K562 (cell line): ENCODE data around the gene ZSCAN26. TPM values are rescaled to one million over a fixed set of nuclear protein-coding genes. Genes with fewer than 3 reads are reported as not detected.
A peak's percentile ranks its signal among the peaks of the same experiment; 100 is the strongest.

ENCODE experiments used
- NCOR1 ChIP-seq: fragments of 450-650 bp; IDR thresholded peaks from 2 replicates; pipeline ENCODE4 v1.6.1; 2016; ENCODE audit warnings: mild to moderate bottlenecking, moderate library complexity
- polyA plus RNA-seq, 8 experiments: library from polyadenylated mRNA; depleted of rRNA in 4 of 8; stranded (reverse) in 5 of 8; unstranded in 3 of 8; fragments of >200 nt; fragmentation: Nextera tagmentation in 2 of 8; fragmentation: Illumina TruSeq in 1 of 8; extraction: Ambion mirVana in 2 of 8; extraction: Trizol in 1 of 8; gene quantifications; 2 replicates each; pipeline versions ENCODE4 v1.2.1 to v1.2.3, GENCODE V29; 2011 to 2014; ENCODE audit warnings: inconsistent platforms in 1 of 8, missing spikeins in 1 of 8
- total RNA-seq, 7 experiments: library from RNA; depleted of rRNA in 6 of 7; stranded (reverse); fragments of >200 nt in 6 of 7; fragmentation: Illumina TruSeq in 2 of 7; extraction: Trizol in 2 of 7; gene quantifications; 2 replicates each; pipeline versions ENCODE4 v1.2.1 to v1.2.3, GENCODE V29; 2011 to 2021; ENCODE audit warnings: low replicate concordance in 1 of 7
- TF ChIP-seq, protein P1 (sequence below): sonication (generic); formaldehyde crosslinking; IDR thresholded peaks from 2 replicates; pipeline ENCODE4 v1.8.0; 2023; ENCODE audit warnings: mild to moderate bottlenecking, missing genetic modification reagents
- TF ChIP-seq, protein P2 (sequence below): sonication (generic); formaldehyde crosslinking; IDR thresholded peaks from 2 replicates; pipeline ENCODE4 v1.8.0; 2022; ENCODE audit warnings: mild to moderate bottlenecking, missing genetic modification reagents
- TF ChIP-seq, protein P3 (sequence below): fragments of 450-650 bp; IDR thresholded peaks from 2 replicates; pipeline ENCODE4 v1.6.1; 2016; ENCODE audit warnings: mild to moderate bottlenecking, moderate library complexity
- TF ChIP-seq, protein P4 (sequence below), 3 experiments: IDR thresholded peaks in 2 of 3; conservative IDR thresholded peaks in 1 of 3; 2 replicates each; pipeline ENCODE4 v1.5.1; 2011 to 2012; ENCODE audit warnings: low read length in 3 of 3, mild to moderate bottlenecking in 3 of 3, control low read depth in 2 of 3, improper control_type of control experiment in 1 of 3, inconsistent platforms in 1 of 3, low read depth in 1 of 3, mixed read lengths in 1 of 3, moderate library complexity in 1 of 3; ENCODE audit not compliant: insufficient read depth in 2 of 3

The ZSCAN26 gene
- total and polyA plus RNA-seq, 9 of the 15 experiments (the other 6 are each of a cell fraction or from before 2014, with no cell fraction given): 5.9 to 14.2 (median 10.5) TPM

DNA sequence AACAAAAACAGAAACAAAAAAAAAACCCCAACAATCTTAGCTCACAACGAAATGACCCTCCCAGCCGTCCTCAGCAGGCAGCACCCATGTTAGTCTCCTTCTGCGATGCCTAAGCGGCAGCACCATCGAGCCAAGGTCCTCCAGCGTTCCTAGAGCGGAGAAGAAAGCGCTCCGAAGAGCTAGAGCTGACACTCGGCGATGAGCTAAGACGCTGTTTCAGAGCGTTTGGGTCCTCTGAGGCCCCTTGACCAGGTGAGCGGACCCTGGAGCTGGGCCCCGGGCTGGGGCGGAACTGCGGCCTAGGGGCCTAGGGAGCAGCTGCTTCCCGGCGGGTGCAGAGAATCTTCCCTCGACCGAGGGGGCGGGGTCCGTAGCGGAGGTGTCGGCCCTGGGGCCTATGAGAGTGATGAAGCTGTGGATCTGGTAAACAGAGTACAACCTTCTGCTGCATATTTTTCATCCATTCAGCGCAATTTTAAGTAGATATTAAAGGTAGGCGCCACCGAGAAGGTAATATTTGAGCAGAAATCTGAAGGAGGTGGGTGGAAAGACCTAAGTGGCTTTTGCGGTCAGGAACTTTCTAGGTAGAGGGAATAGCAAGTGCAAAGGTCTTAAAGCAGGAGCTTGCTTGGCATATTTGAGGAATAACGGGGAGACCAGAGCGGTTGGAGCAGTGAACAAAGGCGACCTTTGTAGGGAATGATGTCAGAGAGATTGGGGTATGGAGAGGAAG, at the start of gene ZSCAN26 (continued):
- TF ChIP-seq, protein P1, sequence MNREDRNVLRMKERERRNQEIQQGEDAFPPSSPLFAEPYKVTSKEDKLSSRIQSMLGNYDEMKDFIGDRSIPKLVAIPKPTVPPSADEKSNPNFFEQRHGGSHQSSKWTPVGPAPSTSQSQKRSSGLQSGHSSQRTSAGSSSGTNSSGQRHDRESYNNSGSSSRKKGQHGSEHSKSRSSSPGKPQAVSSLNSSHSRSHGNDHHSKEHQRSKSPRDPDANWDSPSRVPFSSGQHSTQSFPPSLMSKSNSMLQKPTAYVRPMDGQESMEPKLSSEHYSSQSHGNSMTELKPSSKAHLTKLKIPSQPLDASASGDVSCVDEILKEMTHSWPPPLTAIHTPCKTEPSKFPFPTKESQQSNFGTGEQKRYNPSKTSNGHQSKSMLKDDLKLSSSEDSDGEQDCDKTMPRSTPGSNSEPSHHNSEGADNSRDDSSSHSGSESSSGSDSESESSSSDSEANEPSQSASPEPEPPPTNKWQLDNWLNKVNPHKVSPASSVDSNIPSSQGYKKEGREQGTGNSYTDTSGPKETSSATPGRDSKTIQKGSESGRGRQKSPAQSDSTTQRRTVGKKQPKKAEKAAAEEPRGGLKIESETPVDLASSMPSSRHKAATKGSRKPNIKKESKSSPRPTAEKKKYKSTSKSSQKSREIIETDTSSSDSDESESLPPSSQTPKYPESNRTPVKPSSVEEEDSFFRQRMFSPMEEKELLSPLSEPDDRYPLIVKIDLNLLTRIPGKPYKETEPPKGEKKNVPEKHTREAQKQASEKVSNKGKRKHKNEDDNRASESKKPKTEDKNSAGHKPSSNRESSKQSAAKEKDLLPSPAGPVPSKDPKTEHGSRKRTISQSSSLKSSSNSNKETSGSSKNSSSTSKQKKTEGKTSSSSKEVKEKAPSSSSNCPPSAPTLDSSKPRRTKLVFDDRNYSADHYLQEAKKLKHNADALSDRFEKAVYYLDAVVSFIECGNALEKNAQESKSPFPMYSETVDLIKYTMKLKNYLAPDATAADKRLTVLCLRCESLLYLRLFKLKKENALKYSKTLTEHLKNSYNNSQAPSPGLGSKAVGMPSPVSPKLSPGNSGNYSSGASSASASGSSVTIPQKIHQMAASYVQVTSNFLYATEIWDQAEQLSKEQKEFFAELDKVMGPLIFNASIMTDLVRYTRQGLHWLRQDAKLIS: peak; percentile 85
- TF ChIP-seq, protein P2, sequence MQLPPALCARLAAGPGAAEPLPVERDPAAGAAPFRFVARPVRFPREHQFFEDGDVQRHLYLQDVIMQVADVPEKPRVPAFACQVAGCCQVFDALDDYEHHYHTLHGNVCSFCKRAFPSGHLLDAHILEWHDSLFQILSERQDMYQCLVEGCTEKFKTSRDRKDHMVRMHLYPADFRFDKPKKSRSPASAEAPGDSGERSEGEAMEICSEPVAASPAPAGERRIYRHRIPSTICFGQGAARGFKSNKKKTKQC (CRISPR knock-in tag): no peak; the same call in 1 of the 2 replicates
- TF ChIP-seq, protein P3, sequence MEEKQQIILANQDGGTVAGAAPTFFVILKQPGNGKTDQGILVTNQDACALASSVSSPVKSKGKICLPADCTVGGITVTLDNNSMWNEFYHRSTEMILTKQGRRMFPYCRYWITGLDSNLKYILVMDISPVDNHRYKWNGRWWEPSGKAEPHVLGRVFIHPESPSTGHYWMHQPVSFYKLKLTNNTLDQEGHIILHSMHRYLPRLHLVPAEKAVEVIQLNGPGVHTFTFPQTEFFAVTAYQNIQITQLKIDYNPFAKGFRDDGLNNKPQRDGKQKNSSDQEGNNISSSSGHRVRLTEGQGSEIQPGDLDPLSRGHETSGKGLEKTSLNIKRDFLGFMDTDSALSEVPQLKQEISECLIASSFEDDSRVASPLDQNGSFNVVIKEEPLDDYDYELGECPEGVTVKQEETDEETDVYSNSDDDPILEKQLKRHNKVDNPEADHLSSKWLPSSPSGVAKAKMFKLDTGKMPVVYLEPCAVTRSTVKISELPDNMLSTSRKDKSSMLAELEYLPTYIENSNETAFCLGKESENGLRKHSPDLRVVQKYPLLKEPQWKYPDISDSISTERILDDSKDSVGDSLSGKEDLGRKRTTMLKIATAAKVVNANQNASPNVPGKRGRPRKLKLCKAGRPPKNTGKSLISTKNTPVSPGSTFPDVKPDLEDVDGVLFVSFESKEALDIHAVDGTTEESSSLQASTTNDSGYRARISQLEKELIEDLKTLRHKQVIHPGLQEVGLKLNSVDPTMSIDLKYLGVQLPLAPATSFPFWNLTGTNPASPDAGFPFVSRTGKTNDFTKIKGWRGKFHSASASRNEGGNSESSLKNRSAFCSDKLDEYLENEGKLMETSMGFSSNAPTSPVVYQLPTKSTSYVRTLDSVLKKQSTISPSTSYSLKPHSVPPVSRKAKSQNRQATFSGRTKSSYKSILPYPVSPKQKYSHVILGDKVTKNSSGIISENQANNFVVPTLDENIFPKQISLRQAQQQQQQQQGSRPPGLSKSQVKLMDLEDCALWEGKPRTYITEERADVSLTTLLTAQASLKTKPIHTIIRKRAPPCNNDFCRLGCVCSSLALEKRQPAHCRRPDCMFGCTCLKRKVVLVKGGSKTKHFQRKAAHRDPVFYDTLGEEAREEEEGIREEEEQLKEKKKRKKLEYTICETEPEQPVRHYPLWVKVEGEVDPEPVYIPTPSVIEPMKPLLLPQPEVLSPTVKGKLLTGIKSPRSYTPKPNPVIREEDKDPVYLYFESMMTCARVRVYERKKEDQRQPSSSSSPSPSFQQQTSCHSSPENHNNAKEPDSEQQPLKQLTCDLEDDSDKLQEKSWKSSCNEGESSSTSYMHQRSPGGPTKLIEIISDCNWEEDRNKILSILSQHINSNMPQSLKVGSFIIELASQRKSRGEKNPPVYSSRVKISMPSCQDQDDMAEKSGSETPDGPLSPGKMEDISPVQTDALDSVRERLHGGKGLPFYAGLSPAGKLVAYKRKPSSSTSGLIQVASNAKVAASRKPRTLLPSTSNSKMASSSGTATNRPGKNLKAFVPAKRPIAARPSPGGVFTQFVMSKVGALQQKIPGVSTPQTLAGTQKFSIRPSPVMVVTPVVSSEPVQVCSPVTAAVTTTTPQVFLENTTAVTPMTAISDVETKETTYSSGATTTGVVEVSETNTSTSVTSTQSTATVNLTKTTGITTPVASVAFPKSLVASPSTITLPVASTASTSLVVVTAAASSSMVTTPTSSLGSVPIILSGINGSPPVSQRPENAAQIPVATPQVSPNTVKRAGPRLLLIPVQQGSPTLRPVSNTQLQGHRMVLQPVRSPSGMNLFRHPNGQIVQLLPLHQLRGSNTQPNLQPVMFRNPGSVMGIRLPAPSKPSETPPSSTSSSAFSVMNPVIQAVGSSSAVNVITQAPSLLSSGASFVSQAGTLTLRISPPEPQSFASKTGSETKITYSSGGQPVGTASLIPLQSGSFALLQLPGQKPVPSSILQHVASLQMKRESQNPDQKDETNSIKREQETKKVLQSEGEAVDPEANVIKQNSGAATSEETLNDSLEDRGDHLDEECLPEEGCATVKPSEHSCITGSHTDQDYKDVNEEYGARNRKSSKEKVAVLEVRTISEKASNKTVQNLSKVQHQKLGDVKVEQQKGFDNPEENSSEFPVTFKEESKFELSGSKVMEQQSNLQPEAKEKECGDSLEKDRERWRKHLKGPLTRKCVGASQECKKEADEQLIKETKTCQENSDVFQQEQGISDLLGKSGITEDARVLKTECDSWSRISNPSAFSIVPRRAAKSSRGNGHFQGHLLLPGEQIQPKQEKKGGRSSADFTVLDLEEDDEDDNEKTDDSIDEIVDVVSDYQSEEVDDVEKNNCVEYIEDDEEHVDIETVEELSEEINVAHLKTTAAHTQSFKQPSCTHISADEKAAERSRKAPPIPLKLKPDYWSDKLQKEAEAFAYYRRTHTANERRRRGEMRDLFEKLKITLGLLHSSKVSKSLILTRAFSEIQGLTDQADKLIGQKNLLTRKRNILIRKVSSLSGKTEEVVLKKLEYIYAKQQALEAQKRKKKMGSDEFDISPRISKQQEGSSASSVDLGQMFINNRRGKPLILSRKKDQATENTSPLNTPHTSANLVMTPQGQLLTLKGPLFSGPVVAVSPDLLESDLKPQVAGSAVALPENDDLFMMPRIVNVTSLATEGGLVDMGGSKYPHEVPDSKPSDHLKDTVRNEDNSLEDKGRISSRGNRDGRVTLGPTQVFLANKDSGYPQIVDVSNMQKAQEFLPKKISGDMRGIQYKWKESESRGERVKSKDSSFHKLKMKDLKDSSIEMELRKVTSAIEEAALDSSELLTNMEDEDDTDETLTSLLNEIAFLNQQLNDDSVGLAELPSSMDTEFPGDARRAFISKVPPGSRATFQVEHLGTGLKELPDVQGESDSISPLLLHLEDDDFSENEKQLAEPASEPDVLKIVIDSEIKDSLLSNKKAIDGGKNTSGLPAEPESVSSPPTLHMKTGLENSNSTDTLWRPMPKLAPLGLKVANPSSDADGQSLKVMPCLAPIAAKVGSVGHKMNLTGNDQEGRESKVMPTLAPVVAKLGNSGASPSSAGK: peak; percentile 61
- TF ChIP-seq NCOR1: 0 out of 2 replicates have a peak, but pooled peaks have one; percentile 1
- TF ChIP-seq, protein P4, sequence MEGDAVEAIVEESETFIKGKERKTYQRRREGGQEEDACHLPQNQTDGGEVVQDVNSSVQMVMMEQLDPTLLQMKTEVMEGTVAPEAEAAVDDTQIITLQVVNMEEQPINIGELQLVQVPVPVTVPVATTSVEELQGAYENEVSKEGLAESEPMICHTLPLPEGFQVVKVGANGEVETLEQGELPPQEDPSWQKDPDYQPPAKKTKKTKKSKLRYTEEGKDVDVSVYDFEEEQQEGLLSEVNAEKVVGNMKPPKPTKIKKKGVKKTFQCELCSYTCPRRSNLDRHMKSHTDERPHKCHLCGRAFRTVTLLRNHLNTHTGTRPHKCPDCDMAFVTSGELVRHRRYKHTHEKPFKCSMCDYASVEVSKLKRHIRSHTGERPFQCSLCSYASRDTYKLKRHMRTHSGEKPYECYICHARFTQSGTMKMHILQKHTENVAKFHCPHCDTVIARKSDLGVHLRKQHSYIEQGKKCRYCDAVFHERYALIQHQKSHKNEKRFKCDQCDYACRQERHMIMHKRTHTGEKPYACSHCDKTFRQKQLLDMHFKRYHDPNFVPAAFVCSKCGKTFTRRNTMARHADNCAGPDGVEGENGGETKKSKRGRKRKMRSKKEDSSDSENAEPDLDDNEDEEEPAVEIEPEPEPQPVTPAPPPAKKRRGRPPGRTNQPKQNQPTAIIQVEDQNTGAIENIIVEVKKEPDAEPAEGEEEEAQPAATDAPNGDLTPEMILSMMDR (IDR thresholded peaks at IDR 0.05 in 2 of 3, conservative IDR thresholded peaks at IDR 0.05 in 1 of 3; ENCODE audit: insufficient read depth in 2 of 3, low read depth in 1 of 3, low read length in 3 of 3): no peak; a peak in 1 of 6 replicates
